ENCODE data around the gene BCL2L2.

The BCL2L2 gene

DNA sequence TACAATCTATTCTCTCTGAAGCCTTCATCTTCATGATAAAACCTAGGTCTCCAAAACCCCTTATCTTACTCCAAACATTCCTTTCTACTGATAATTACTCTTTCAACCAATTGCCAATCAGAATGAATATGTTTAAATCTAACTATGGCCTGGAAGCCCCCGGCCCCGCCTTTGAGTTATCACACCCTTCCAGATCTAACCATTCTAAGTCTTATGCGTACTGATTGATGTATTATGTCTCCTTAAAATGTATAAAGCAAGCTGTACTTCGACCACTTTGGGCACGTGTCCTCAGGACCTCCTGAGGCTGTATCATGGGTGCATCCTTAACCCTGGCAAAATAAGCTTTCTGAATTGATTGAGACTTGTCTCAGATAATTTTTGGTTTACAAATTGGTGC lies 29.0 kb downstream of the BCL2L2 start:
- H3K4me3 ChIP-seq (ENCODE audit: low read depth, low read length), result no peak overlapping the region
- TF ChIP-seq, protein P1, sequence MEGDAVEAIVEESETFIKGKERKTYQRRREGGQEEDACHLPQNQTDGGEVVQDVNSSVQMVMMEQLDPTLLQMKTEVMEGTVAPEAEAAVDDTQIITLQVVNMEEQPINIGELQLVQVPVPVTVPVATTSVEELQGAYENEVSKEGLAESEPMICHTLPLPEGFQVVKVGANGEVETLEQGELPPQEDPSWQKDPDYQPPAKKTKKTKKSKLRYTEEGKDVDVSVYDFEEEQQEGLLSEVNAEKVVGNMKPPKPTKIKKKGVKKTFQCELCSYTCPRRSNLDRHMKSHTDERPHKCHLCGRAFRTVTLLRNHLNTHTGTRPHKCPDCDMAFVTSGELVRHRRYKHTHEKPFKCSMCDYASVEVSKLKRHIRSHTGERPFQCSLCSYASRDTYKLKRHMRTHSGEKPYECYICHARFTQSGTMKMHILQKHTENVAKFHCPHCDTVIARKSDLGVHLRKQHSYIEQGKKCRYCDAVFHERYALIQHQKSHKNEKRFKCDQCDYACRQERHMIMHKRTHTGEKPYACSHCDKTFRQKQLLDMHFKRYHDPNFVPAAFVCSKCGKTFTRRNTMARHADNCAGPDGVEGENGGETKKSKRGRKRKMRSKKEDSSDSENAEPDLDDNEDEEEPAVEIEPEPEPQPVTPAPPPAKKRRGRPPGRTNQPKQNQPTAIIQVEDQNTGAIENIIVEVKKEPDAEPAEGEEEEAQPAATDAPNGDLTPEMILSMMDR (IDR thresholded peaks at IDR 0.05; ENCODE audit: low read depth, low read length), result no peak

DNA sequence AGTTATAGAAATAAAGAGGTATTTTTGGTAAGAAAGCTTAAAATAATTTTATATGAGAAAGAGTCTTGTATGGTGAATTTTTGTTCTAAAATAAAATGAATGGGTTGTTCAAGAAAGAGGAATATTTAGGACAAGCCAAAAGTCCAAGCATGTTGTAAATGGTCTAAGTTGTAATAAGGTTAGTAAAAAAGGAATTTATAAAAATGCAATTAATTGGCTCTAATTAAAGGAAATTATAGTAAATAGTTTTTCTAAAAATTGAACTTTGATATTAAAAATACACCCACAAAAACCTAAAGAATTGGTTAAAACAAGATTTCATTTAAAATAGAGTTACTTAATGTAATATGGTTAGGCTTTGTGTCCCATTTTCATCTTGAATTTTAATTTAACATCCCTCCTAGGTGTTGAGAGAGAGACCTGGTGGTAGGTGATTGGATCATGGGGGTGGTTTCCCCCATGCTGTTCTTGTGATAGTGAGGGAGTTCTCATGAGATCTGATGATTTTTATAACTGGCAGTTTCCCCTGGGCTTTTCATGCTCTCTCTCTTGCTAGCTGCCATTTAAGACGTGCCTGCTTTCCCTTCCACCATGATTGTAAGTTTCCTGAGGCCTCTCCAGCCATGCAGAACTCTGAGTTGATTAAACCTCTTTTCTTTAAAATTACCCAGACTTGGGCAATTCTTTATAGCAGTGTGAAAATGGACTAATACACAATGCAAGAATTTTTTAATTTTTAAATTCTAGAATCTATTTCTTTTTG lies 33.1 kb downstream of the BCL2L2 start:
- TF ChIP-seq, protein P1 (IDR thresholded peaks at IDR 0.05; ENCODE audit: low read depth, low read length), result no peak
- no peak overlapping the region for H3K4me3 ChIP-seq (ENCODE audit: low read depth, low read length)

DNA sequence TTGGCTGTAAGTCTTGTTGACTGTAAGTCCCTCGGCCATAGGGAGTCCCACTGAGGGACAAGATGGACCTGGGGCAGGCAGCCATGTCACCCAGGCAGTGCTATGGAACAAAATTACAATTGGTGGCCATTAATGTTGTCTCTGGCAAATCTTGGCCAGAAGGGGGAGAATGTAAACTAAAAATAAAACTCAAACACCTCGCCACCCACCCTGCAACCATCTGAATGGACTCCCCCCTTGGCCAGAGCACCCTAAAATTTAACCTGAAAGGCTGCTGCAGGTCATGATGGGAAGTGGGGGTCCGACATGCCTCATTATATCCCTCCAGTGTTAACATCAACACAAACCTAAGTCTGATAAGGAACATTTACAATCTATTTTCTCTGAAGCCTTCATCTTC lies 37.8 kb downstream of the BCL2L2 start:
- TF ChIP-seq, protein P1 (IDR thresholded peaks at IDR 0.05; ENCODE audit: low read depth, low read length), result no peak
- no peak overlapping the region for H3K4me3 ChIP-seq (ENCODE audit: low read depth, low read length)

DNA sequence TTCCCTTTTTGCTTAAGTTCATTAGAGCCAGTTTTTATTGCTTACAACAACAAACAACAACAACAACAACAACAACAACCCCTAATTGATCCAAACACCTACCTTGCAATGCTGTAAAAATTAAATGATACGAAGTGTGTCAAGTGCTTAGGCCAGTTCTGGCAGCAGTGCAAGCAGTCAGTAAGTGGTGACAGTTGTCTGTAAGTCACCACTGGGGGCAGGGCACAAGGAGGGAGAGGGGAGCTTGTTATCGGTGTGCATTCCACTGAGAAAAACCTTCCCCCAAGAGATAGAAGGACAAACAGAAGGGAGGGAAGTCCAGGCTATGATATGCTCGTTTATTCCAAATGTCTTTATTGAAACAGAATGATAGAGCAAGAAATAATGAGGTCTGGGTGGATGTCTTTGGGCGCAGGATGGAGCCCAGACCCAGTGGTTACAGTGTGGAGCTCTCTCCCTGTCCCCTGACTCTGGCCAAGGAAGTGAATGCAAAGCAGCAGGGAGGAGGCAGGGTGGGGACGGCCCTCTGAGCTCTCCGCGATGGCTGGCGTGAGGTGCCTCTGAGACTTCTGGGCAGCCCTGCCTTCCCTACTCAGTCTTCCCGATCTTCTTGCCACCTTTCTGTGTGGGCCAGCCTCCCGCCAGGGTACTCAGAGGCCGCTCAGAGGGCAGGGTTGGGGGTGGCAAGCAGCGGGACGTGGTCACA lies 39.5 kb downstream of the BCL2L2 start:
- TF ChIP-seq, protein P1 (IDR thresholded peaks at IDR 0.05; ENCODE audit: low read depth, low read length), result no peak
- no peak overlapping the region for H3K4me3 ChIP-seq (ENCODE audit: low read depth, low read length)

DNA sequence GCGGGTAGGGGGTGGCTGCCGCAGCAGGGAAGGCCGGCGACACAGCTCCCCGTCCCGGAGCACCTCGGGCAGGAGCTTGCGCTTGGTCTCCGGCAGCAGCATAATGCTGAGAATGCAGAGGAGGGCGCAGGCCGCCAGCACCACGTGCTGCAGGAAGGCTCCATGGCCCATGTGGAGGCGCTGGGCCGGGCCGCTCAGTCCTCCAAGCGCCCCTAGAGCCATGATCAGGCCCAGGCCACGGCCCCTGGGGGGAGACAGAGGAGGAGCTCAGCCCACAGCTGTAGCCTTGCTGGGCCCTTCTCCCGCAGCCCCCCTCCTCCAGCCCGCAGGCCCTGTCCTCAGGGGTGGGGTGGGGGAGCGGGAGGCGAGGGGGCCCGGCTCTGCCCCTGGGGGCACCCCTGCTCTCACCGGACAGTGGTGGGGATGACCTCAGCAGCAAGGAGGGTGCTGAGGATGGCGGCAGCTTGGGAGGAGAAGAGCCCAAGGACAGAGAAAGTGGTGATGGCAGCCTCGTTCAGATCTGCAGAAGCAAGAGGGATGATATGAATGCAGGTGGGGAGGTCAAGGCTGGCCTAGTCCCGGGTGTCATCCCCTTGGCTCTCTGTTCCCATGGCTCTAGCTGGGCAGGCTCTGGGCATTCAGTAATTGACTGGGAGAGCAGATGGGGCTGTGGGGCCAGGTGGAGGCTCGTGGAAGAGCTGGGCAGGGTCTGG lies 40.2 kb downstream of the BCL2L2 start:
- TF ChIP-seq, protein P1 (IDR thresholded peaks at IDR 0.05; ENCODE audit: low read depth, low read length), result no peak
- no peak overlapping the region for H3K4me3 ChIP-seq (ENCODE audit: low read depth, low read length)

DNA sequence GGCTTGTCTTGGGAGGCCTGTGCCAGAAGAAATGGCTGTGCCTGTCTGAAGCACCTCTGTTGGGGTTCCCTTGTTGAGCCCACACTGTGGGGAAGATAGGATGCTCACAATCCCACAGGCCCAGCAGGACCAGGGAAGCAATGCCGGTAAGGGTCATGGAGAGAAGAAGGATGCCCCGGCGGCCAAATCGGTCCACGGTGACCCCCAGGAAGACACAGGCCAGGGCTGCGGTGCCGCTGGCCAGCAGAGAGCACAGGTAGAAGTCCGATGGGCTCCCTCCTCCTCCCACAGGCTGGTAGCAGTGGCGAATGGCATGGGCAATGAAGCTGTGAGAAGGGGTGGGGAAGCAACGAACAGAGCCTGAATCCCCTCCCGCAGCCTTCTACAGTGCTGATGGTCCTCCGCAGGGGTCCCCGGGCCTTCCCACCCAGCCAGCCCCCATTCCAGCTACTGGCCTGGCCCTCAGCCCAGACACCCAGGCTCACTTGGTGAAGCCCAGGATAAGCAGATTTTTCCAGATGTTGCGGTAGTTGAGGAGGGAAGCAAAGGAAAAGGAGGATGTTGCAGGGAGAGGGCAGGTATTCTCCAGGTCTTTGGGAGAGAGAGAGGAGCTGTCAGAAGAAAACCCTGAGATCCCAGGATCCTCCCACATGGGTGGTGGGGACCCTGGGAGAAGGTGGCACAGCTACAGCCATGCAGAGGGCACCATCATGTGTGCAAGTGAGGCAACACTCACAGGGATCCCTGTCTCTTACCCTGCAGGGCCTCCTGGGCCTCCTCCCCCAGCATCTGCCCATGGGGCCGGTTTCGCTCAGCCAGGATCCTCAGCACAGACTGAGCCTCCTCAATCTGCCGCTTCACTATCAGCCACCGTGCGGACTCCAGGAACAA lies 41.0 kb downstream of the BCL2L2 start:
- TF ChIP-seq, protein P1 (IDR thresholded peaks at IDR 0.05; ENCODE audit: low read depth, low read length), result no peak
- H3K4me3 ChIP-seq (ENCODE audit: low read depth, low read length), result no peak overlapping the region
